GM23248 (cell line): ENCODE measurements around the gene CACNA1B. TPM values are rescaled to one million over a fixed set of nuclear protein-coding genes. Genes with fewer than 3 reads are reported as not detected.

Source experiments
- DNase-seq: peaks from one replicate; pipeline ENCODE4 v3.0.0-alpha.2; 2015
- H2AFZ ChIP-seq: fragments of 200-600 bp; sonication (generic); 2 replicates; pipeline ENCODE4 v1.6.1; 2016; ENCODE audit warnings: antibody characterized with exemption
- H3F3A ChIP-seq: fragments of 200-600 bp; sonication (generic); 2 replicates; pipeline ENCODE4 v1.6.1; 2016; ENCODE audit warnings: mild to moderate bottlenecking, antibody characterized with exemption, mixed run types; ENCODE audit not compliant: insufficient read depth
- H3K27ac ChIP-seq: fragments of 200-600 bp; sonication (generic); 2 replicates; pipeline ENCODE4 v1.5.1; 2016; ENCODE audit warnings: mild to moderate bottlenecking
- H3K27me3 ChIP-seq: fragments of 200-600 bp; sonication (generic); replicated peaks from 2 replicates; pipeline ENCODE4 v1.6.1; 2016; ENCODE audit warnings: mild to moderate bottlenecking; ENCODE audit not compliant: insufficient read depth
- H3K36me3 ChIP-seq: fragments of 200-600 bp; sonication (generic); 2 replicates; pipeline ENCODE4 v1.6.1; 2016; ENCODE audit warnings: low read depth, mild to moderate bottlenecking
- H3K4me1 ChIP-seq: fragments of 200-600 bp; sonication (generic); 2 replicates; pipeline ENCODE4 v1.6.1; 2016; ENCODE audit warnings: mild to moderate bottlenecking; ENCODE audit not compliant: insufficient read depth
- H3K4me2 ChIP-seq: fragments of 200-600 bp; sonication (generic); one replicate; pipeline ENCODE4 v1.6.1; 2016; ENCODE audit warnings: mild to moderate bottlenecking; ENCODE audit not compliant: unreplicated experiment
- H3K4me3 ChIP-seq: fragments of 200-600 bp; sonication (generic); 2 replicates; pipeline ENCODE4 v1.5.1; 2016; ENCODE audit warnings: mild to moderate bottlenecking
- H3K79me2 ChIP-seq: fragments of 200-600 bp; sonication (generic); 2 replicates; pipeline ENCODE4 v1.6.1; 2016; ENCODE audit warnings: mild to moderate bottlenecking; ENCODE audit not compliant: insufficient read depth
- H3K9ac ChIP-seq: fragments of 200-600 bp; sonication (generic); 2 replicates; pipeline ENCODE4 v1.6.1; 2016; ENCODE audit warnings: mild to moderate bottlenecking
- H3K9me2 ChIP-seq: fragments of 200-600 bp; sonication (generic); 2 replicates; pipeline ENCODE4 v1.6.1; 2016; ENCODE audit warnings: mixed run types, mild to moderate bottlenecking, moderate library complexity; ENCODE audit not compliant: insufficient read depth
- H3K9me3 ChIP-seq: fragments of 200-600 bp; sonication (generic); one replicate; pipeline ENCODE4 v1.6.1; 2017; ENCODE audit warnings: low read depth
- H4K20me1 ChIP-seq: fragments of 200-600 bp; sonication (generic); 2 replicates; pipeline ENCODE4 v1.6.0; 2016; ENCODE audit not compliant: insufficient read depth
- EZH2 ChIP-seq: fragments of 200-600 bp; sonication (generic); IDR thresholded peaks from 2 replicates; pipeline ENCODE4 v1.6.1; 2018; ENCODE audit warnings: antibody characterized with exemption, mild to moderate bottlenecking; ENCODE audit not compliant: insufficient read depth, poor library complexity, severe bottlenecking
- EZH2phosphoT487 ChIP-seq: fragments of 200-600 bp; sonication (generic); IDR thresholded peaks from 2 replicates; pipeline ENCODE4 v1.6.1; 2018; ENCODE audit warnings: antibody characterized with exemption, moderate library complexity, mild to moderate bottlenecking, low read depth; ENCODE audit not compliant: insufficient read depth
- WGBS, 2 experiments: methylation state at CpG; one replicate each; pipeline ENCODE4 v1.1.6; 2015 to 2017; ENCODE audit warnings: low lambda C conversion rate in 2 of 2, low coverage in 1 of 2; ENCODE audit errors: missing lambda C conversion rate in 2 of 2; 5-methylcytosine and 5-hydroxymethylcytosine counted together
- in situ Hi-C: fragments of 300-500 bp; cut with MboI; formaldehyde crosslinking; loops from 2 replicates; pipeline ENCODE4 v1.15.0; 2020
- polyA plus RNA-seq: library from polyadenylated mRNA; unstranded; fragments of >200 nt; fragmentation: Nextera tagmentation; extraction: Ambion mirVana; gene quantifications from 2 replicates; pipeline ENCODE4 v1.2.1, GENCODE V29; 2016
- total RNA-seq: library from RNA; depleted of rRNA; stranded (reverse); fragments of >200 nt; shearing (Covaris generic); gene quantifications from 2 replicates; pipeline ENCODE4 v1.2.3, GENCODE V29; 2014

The CACNA1B gene
- total and polyA plus RNA-seq, 2 experiments from 2014 or later: not detected

DNA sequence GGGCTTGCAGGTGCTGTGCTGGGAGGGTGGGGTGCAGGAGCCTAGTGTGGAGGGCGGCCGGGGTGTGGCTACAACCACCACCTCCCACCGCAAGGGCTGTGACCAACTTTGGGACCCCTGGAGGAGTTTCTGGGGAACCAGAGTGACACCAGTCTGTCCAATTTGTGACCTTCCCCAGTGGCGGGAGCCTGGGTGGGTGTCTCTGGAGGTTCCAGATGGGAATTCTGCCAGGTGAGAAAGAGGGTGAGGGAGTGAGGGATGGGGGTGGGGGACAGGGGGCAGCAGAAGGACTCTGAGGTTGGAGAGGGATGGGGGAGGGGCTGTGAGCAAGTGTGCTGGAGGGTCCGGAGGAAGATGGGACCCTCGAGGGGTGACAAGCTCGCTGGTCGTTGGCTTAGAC is 4.2 kb upstream of the CACNA1B start:
- no peaks in the 10 kb centered on the region for H3F3A ChIP-seq
- TF ChIP-seq EZH2 (no peak), EZH2phosphoT487 (no peak)
- H3K27me3 ChIP-seq: no peaks in the 10 kb centered on the region
- H3K4me2 ChIP-seq: no peak overlapping the region
- DNase-seq: no peak
- H3K27ac ChIP-seq: no peak overlapping the region
- no peak overlapping the region for H2AFZ ChIP-seq
- no peaks in the 10 kb centered on the region for H3K9me3 ChIP-seq
- H3K36me3 ChIP-seq: no peaks in the 10 kb centered on the region
- H3K9me2 ChIP-seq: no peaks in the 10 kb centered on the region
- no peaks in the 10 kb centered on the region for H3K4me1 ChIP-seq
- no peak overlapping the region for H3K4me3 ChIP-seq
- no peaks in the 10 kb centered on the region for H4K20me1 ChIP-seq
- WGBS, 2 experiments: 49 to 55% methylated on average over 6 to 8 of the region's 8 CpGs
- no peaks in the 10 kb centered on the region for H3K79me2 ChIP-seq
- H3K9ac ChIP-seq: no peak overlapping the region
- in situ Hi-C loops: no loop called here

DNA sequence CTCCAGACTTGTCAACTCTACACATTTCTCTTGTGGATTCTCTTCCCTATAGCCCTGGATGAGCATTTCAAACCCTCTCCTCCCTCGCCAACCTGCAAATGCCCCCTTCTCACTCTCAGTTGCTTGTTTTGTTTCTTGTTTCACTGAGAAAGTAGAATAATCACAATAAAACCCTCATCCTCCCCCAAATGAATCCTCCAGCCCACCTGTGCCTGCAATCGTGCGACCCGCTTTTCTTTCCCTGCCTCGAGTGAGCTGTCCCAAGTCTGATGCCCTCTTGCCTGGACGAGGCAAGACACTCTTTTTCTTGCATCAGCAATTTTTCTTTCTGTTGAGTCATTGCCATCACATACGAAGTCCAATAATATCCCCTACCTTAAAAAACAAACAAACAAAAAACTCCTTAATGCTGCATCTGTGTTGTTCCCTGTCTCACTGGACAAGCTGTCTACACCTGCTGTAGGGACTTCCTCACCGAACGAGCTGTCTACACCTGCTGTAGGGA is 3.7 kb upstream of the CACNA1B start:
- 39 to 43% methylated on average over 9 of the region's 9 CpGs for WGBS, 2 experiments
- DNase-seq: no peak
- in situ Hi-C loops: no loop called here

DNA sequence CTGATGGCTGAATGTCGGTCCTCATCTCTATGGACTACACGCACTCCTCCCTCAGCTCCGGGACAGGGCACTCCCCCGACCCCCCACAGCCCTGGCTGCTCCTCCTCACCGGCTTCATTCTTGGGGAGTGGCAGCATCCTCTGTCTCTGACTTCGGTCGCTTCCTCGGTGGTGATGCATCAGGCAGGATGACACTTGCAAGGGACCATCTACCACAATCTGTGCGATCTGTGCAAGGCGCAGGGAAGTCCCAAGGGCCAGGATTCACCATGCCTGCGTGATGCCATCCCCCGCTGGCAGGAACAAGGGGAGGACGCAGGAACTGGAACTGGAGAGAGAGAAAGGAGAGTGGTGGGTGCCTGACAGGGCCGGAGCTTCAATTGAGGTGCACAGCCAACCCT is 2.2 kb upstream of the CACNA1B start:
- no peaks in the 10 kb centered on the region for H3K36me3 ChIP-seq
- TF ChIP-seq EZH2 (no peak), EZH2phosphoT487 (no peak)

More for the DNA sequence above, 3.7 kb upstream of the CACNA1B start:
- no peaks in the 10 kb centered on the region for H4K20me1 ChIP-seq
- no peaks in the 10 kb centered on the region for H3K9me3 ChIP-seq
- H3K79me2 ChIP-seq: no peaks in the 10 kb centered on the region
- H3K4me2 ChIP-seq: no peak overlapping the region
- no peaks in the 10 kb centered on the region for H3K27me3 ChIP-seq
- no peaks in the 10 kb centered on the region for H3K36me3 ChIP-seq
- H3K27ac ChIP-seq: no peak overlapping the region
- H3K4me1 ChIP-seq: no peaks in the 10 kb centered on the region
- TF ChIP-seq EZH2 (no peak), EZH2phosphoT487 (no peak)
- no peak overlapping the region for H3K9ac ChIP-seq
- no peaks in the 10 kb centered on the region for H3K9me2 ChIP-seq
- no peak overlapping the region for H2AFZ ChIP-seq
- no peak overlapping the region for H3K4me3 ChIP-seq
- H3F3A ChIP-seq: no peaks in the 10 kb centered on the region

DNA sequence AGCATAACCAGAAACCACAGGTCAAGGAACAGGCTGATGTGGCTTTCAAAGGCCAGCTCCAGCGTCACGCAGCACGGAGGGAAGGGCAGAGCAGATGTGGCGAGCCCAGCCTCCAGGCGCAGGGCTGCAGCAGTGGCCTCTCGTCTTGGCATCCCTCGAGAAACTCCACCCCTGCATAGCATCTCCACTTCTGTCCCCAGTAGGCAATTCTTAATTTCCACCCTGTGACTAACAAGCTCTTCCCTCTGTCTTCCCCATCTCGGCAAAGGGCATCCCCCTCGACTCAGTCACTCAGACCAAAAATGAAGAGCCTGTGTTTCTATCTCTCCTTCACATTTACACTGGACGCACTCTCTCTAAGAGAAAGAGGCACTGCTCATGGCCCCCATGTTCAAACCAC is 1.7 kb upstream of the CACNA1B start:
- WGBS, 2 experiments: 73% methylated on average over 10 of the region's 10 CpGs
- TF ChIP-seq EZH2 (no peak), EZH2phosphoT487 (no peak)
- no peak overlapping the region for H3K27ac ChIP-seq

More for the DNA sequence above, 2.2 kb upstream of the CACNA1B start:
- no peaks in the 10 kb centered on the region for H3K4me1 ChIP-seq
- H3K4me2 ChIP-seq: no peak overlapping the region
- no peaks in the 10 kb centered on the region for H3K9me2 ChIP-seq
- no peak for DNase-seq
- H3K9me3 ChIP-seq: no peaks in the 10 kb centered on the region
- no peaks in the 10 kb centered on the region for H4K20me1 ChIP-seq
- no peak overlapping the region for H3K27ac ChIP-seq
- H3F3A ChIP-seq: no peaks in the 10 kb centered on the region
- in situ Hi-C loops: no loop called here
- no peak overlapping the region for H2AFZ ChIP-seq
- no peaks in the 10 kb centered on the region for H3K27me3 ChIP-seq
- H3K4me3 ChIP-seq: no peak overlapping the region
- WGBS, 2 experiments: 77 to 78% methylated on average over 14 of the region's 14 CpGs
- H3K79me2 ChIP-seq: no peaks in the 10 kb centered on the region
- no peak overlapping the region for H3K9ac ChIP-seq

DNA sequence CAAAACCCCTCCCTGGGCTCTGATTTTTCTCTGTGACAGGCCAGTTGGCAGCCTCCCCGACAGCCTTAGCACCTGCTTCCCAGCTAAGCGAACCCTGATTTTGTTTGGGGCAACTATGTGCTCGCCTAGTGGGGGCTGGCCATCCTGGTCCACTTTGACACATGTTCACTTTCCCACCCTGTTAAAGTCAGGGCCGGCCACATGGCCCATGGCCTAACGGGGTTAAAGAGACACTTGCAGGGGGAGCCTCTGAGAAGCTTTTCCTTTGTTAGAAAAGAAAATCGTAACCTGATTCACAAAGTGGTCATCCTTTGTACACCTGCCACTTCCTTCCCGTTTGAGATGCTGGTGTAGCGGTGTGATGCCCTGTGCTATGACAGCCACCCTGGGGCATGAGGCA is 1.3 kb upstream of the CACNA1B start:
- WGBS, 2 experiments: 65% methylated on average over 8 of the region's 8 CpGs
- no peak overlapping the region for H2AFZ ChIP-seq
- H3K4me3 ChIP-seq: no peak overlapping the region
- H3K79me2 ChIP-seq: no peaks in the 10 kb centered on the region
- H3K9me2 ChIP-seq: no peaks in the 10 kb centered on the region
- no peak overlapping the region for H3K27ac ChIP-seq
- H3K9ac ChIP-seq: no peak overlapping the region
- H3F3A ChIP-seq: no peaks in the 10 kb centered on the region
- H3K4me2 ChIP-seq: no peak overlapping the region
- no peaks in the 10 kb centered on the region for H3K36me3 ChIP-seq
- no peak for TF ChIP-seq EZH2
- TF ChIP-seq EZH2phosphoT487: no peak
- in situ Hi-C loops: no loop called here
- no peaks in the 10 kb centered on the region for H4K20me1 ChIP-seq
- no peaks in the 10 kb centered on the region for H3K4me1 ChIP-seq
- no peaks in the 10 kb centered on the region for H3K27me3 ChIP-seq
- no peak for DNase-seq
- H3K9me3 ChIP-seq: no peaks in the 10 kb centered on the region

More for the DNA sequence above, 1.7 kb upstream of the CACNA1B start:
- Histone ChIP-seq H3K9ac (no peak overlapping the region), H3K79me2 (no peaks in the 10 kb centered on the region), H3K36me3 (no peaks in the 10 kb centered on the region), H3K9me2 (no peaks in the 10 kb centered on the region), H3K9me3 (no peaks in the 10 kb centered on the region), H4K20me1 (no peaks in the 10 kb centered on the region), H3K4me3 (no peak overlapping the region), H3K4me1 (no peaks in the 10 kb centered on the region), H3K4me2 (no peak overlapping the region), H2AFZ (no peak overlapping the region), H3F3A (no peaks in the 10 kb centered on the region), H3K27me3 (no peaks in the 10 kb centered on the region)
- DNase-seq: no peak
- in situ Hi-C loops: no loop called here
